Hepatocyte (in vitro differentiated cells): ENCODE data around the gene SARS2.

Experiments
- EZH2 ChIP-seq: fragments of 200-600 bp; sonication (generic); IDR thresholded peaks from 2 replicates; pipeline ENCODE4 v1.6.1; 2016; ENCODE audit warnings: antibody characterized with exemption, mild to moderate bottlenecking, borderline replicate concordance
- EZH2phosphoT487 ChIP-seq: fragments of 200-600 bp; sonication (generic); IDR thresholded peaks from one replicate; pipeline ENCODE4 v1.6.1; 2018; ENCODE audit warnings: antibody characterized with exemption, mild to moderate bottlenecking, low read depth, moderate library complexity; ENCODE audit not compliant: unreplicated experiment, severe bottlenecking
- TF ChIP-seq, protein P1 (sequence below): fragments of 200-600 bp; sonication (generic); IDR thresholded peaks from 2 replicates; pipeline ENCODE4 v1.5.1; 2016; ENCODE audit warnings: antibody characterized with exemption, mild to moderate bottlenecking; ENCODE audit not compliant: poor library complexity

DNA sequence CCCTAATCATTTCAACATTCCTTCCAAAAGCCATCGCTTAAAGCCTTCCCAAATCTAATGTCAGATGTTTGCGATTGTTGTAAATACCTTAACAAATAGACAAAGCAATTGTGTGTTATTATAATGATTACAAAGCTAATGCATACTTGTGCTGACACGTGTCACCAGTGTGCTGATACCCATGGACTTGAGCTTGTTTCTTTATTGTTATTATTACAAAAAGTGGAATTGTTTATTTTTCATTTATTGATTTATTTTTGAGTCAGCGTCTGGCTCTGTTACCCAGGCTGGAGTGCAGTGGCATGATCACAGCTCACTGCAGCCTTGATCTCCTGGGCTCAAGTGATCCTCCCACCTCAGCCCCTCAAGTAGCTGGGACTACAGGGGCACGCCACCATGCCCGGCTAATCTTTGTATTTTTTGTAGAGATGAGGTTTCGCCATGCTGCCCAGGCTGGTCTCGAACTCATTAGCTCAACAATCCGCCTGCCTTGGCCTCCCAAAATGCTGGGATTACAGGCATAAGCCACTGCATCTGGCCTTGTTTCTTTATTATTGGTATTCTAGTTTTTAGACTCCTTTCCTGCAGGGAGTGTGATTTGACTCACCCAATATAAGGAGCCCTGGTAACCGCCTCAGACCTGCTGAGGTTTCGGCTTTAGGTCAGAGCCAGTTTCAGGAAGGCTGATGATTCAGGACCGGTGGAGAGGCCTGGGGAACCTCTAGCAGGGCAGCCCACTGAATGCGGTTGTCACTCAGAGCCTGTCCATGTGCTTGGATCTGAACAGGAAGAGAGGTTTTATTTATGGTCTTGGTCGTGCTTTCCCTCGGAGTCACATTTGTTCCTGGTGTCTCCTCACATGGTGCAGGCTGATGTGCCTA, 47.1 kb upstream of the SARS2 start:
- TF ChIP-seq, protein P1, sequence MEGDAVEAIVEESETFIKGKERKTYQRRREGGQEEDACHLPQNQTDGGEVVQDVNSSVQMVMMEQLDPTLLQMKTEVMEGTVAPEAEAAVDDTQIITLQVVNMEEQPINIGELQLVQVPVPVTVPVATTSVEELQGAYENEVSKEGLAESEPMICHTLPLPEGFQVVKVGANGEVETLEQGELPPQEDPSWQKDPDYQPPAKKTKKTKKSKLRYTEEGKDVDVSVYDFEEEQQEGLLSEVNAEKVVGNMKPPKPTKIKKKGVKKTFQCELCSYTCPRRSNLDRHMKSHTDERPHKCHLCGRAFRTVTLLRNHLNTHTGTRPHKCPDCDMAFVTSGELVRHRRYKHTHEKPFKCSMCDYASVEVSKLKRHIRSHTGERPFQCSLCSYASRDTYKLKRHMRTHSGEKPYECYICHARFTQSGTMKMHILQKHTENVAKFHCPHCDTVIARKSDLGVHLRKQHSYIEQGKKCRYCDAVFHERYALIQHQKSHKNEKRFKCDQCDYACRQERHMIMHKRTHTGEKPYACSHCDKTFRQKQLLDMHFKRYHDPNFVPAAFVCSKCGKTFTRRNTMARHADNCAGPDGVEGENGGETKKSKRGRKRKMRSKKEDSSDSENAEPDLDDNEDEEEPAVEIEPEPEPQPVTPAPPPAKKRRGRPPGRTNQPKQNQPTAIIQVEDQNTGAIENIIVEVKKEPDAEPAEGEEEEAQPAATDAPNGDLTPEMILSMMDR: no peak
- TF ChIP-seq EZH2phosphoT487 (no peak), EZH2 (no peak)
